ENCODE measurements around the gene USP24. TPM values are rescaled to one million over a fixed set of nuclear protein-coding genes. Genes with fewer than 3 reads are reported as not detected.

The USP24 gene
- polyA plus RNA-seq, 1 experiment, result 8.4 TPM

- TF ChIP-seq, protein P1, sequence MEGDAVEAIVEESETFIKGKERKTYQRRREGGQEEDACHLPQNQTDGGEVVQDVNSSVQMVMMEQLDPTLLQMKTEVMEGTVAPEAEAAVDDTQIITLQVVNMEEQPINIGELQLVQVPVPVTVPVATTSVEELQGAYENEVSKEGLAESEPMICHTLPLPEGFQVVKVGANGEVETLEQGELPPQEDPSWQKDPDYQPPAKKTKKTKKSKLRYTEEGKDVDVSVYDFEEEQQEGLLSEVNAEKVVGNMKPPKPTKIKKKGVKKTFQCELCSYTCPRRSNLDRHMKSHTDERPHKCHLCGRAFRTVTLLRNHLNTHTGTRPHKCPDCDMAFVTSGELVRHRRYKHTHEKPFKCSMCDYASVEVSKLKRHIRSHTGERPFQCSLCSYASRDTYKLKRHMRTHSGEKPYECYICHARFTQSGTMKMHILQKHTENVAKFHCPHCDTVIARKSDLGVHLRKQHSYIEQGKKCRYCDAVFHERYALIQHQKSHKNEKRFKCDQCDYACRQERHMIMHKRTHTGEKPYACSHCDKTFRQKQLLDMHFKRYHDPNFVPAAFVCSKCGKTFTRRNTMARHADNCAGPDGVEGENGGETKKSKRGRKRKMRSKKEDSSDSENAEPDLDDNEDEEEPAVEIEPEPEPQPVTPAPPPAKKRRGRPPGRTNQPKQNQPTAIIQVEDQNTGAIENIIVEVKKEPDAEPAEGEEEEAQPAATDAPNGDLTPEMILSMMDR (IDR thresholded peaks at IDR 0.05; ENCODE audit: insufficient read depth, low read depth, low read length), result no peak
- Histone ChIP-seq H3K27me3 (ENCODE audit: control insufficient read depth, insufficient read depth, low read length) (no peaks in the 10 kb centered on the region), H3K4me3 (ENCODE audit: low read depth, low read length) (no peak overlapping the region), H3K36me3 (ENCODE audit: control insufficient read depth, insufficient read depth, low read length) (no peaks in the 10 kb centered on the region)
- no peak for DNase-seq (ENCODE audit: low read depth)
- ChIA-PET POLR2A (no interaction called here), CTCF (no interaction called here)
Measured at GRCh38 chr1:55055951-55056631, 159.1 kb downstream of the USP24 start.

DNA sequence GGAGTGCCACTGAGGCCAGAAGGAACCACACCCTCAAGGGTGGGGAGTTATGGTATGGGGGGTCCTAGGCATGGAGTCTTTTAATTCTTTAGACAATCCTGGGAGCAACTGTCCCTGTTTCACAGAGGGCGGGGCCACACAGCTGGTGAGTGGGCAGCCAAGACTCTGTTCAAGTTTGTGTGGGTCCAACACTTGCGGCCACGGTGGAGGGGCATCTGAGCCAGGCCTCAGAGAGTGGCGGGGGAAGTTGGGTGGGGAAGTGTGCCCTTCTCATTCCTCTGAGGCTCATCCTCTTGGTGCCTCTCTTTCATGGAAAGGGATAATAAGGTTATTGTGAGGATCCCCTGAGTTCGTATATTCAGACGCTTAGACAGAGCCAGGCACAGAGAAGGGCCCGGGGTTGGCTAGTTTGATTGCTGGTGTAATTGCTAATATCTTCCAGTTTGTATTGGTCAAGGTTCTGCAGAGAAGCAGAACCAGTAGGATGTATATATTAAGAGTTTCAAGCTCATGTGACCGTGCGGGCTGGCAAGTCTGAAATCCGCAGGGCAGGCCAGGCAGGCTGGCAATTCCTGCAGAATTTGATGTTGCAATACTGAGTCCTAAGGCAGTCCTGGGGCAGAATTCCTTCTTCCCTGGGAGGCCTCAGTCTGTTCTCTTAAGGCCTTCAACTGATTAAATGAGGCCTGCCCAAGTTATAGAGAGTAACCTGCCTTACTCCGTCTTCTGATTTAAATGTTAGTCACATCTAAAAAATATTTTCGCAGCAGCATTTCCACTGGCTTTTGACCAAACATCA, 159.9 kb downstream of the USP24 start:
- ChIA-PET CTCF (interaction anchor here (0.9 kb wide), 1 partner anchor 10 kb away, joined by 3 read pairs; no protein-coding TSS in a partner anchor), POLR2A (no interaction called here)
- TF ChIP-seq, protein P1 (IDR thresholded peaks at IDR 0.05; ENCODE audit: insufficient read depth, low read depth, low read length), result no peak
- H3K36me3 ChIP-seq (ENCODE audit: control insufficient read depth, insufficient read depth, low read length), result no peaks in the 10 kb centered on the region
- H3K27me3 ChIP-seq (ENCODE audit: control insufficient read depth, insufficient read depth, low read length), result no peaks in the 10 kb centered on the region
- H3K4me3 ChIP-seq (ENCODE audit: low read depth, low read length), result no peak overlapping the region
- DNase-seq (ENCODE audit: low read depth), result no peak

GRCh38 chr1:55054396-55054795, 160.8 kb downstream of the USP24 start:
- Histone ChIP-seq H3K36me3 (ENCODE audit: control insufficient read depth, insufficient read depth, low read length) (no peaks in the 10 kb centered on the region), H3K27me3 (ENCODE audit: control insufficient read depth, insufficient read depth, low read length) (no peaks in the 10 kb centered on the region), H3K4me3 (ENCODE audit: low read depth, low read length) (no peak overlapping the region)
- CTCF ChIA-PET, result interaction anchor here (0.9 kb wide), 1 partner anchor 11 kb away, joined by 3 read pairs; no protein-coding TSS in a partner anchor
- no peak for DNase-seq (ENCODE audit: low read depth)
- TF ChIP-seq, protein P1 (IDR thresholded peaks at IDR 0.05; ENCODE audit: insufficient read depth, low read depth, low read length), result no peak
- POLR2A ChIA-PET, result no interaction called here

DNA sequence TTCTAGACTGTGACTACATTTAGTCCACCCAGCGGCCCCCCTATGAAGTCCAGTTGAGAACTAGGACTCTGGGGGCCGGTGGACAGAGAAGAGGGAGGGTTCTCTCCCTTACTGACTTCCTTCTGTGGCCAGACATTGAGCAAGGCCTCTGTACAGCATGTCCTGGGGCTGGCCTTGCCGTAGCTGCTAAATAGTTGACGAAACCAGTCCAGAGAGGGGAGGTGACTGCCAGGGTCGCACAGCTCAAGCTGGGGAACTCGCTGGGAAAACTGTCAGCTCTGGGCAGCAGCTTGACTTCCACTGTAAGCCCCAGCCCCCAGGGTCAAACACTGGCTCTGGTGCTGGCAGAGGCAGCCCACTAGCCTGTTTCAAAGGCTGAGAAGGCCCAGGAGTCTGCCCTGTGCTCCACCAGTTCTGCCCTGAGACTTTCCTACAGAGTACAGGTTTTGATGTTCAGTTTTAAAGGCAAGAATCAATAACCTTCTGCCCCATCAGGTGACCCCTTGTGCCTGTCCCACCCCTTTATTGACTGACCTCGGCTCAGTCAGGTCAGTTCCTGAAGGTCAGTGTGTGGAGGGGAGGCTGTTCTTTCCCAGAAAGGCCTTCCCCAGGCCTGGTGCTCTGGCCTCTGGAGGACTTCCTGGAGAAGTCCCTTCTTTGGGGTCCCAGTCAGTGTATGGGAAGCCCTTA, 161.8 kb downstream of the USP24 start:
- Histone ChIP-seq H3K36me3 (ENCODE audit: control insufficient read depth, insufficient read depth, low read length) (no peaks in the 10 kb centered on the region), H3K4me3 (ENCODE audit: low read depth, low read length) (no peak overlapping the region), H3K27me3 (ENCODE audit: control insufficient read depth, insufficient read depth, low read length) (no peaks in the 10 kb centered on the region)
- no peak for DNase-seq (ENCODE audit: low read depth)
- TF ChIP-seq, protein P1 (IDR thresholded peaks at IDR 0.05; ENCODE audit: insufficient read depth, low read depth, low read length), result no peak
- ChIA-PET CTCF (no interaction called here), POLR2A (no interaction called here)
